CD4-positive, alpha-beta memory T cell (primary cell): Measurements from ENCODE around the gene OR2A1. TPM values are rescaled to one million over a fixed set of nuclear protein-coding genes. Genes with fewer than 3 reads are reported as not detected.
"Not testable (repeated sequence)": the region's sequence is repeated elsewhere in the genome, so short reads cannot be mapped to it uniquely, and the experiment has no call there.

ENCODE experiments used
- CTCF ChIA-PET: fragments of 350-600 bp; sonication (Branson Sonifier 250); formaldehyde crosslinking; loops from one replicate; lab custom pipeline; 2021; ENCODE audit warnings: inconsistent platforms; ENCODE audit not compliant: partially characterized antibody; lab: Charles Lee
- POLR2A ChIA-PET: fragments of 350-600 bp; sonication (Branson Sonifier 250); formaldehyde crosslinking; loops from one replicate; lab custom pipeline; 2021; ENCODE audit not compliant: partially characterized antibody; lab: Charles Lee
- DNase-seq, 5 donors: peaks; one replicate each; pipeline versions ENCODE4 v3.0.0 to v3.0.0-alpha.2; 2020 to 2022; ENCODE audit warnings: mixed read lengths in 1 of 5
- H3K27ac ChIP-seq: one replicate; pipeline ENCODE4 v1.7.0; 2013; ENCODE audit warnings: low read depth, low read length
- H3K27me3 ChIP-seq: 2 replicates; pipeline ENCODE4 v1.7.0; 2013; ENCODE audit warnings: mild to moderate bottlenecking, low read length, moderate library complexity; ENCODE audit not compliant: insufficient read depth
- H3K36me3 ChIP-seq: 2 replicates; pipeline ENCODE4 v1.7.0; 2013; ENCODE audit warnings: mild to moderate bottlenecking, low read length, moderate library complexity; ENCODE audit not compliant: insufficient read depth
- H3K4me1 ChIP-seq: 2 replicates; pipeline ENCODE4 v1.7.0; 2013; ENCODE audit warnings: mild to moderate bottlenecking, low read length, moderate library complexity; ENCODE audit not compliant: insufficient read depth
- H3K4me3 ChIP-seq, 2 donors: one replicate each; pipeline ENCODE4 v1.7.0; 2013; ENCODE audit warnings: low read length in 2 of 2, mild to moderate bottlenecking in 1 of 2
- H3K9me3 ChIP-seq, 2 donors: one replicate each; pipeline ENCODE4 v1.7.0; 2013; ENCODE audit warnings: low read length in 2 of 2, control low read depth in 1 of 2; ENCODE audit not compliant: control insufficient read depth in 1 of 2
- H3K27ac Mint-ChIP-seq, 7 donors: one replicate each; pipeline ENCODE4 v1.8.0; 2020 to 2021; ENCODE audit warnings: mixed read lengths in 7 of 7, mild to moderate bottlenecking in 6 of 7, inconsistent platforms in 3 of 7, moderate library complexity in 3 of 7
- H3K27me3 Mint-ChIP-seq, 2 donors: one replicate each; pipeline ENCODE4 v1.8.0; 2020 to 2021; ENCODE audit warnings: mixed read lengths in 2 of 2
- H3K36me3 Mint-ChIP-seq, 2 donors: one replicate each; pipeline ENCODE4 v1.8.0; 2020 to 2021; ENCODE audit warnings: mixed read lengths in 2 of 2, inconsistent platforms in 1 of 2, mild to moderate bottlenecking in 1 of 2
- H3K4me1 Mint-ChIP-seq, 4 donors: one replicate each; pipeline ENCODE4 v1.8.0; 2020 to 2021; ENCODE audit warnings: mixed read lengths in 4 of 4, mild to moderate bottlenecking in 1 of 4
- H3K4me3 Mint-ChIP-seq, 8 donors: one replicate each; pipeline ENCODE4 v1.8.0; 2020 to 2021; ENCODE audit warnings: mixed read lengths in 8 of 8, mild to moderate bottlenecking in 7 of 8, moderate library complexity in 6 of 8, inconsistent platforms in 3 of 8
- H3K9me3 Mint-ChIP-seq, 8 donors: one replicate each; pipeline ENCODE4 v1.8.0; 2020 to 2021; ENCODE audit warnings: mixed read lengths in 8 of 8, mild to moderate bottlenecking in 5 of 8, inconsistent platforms in 3 of 8, moderate library complexity in 1 of 8
- intact Hi-C: fragments of 100-400 bp; cut with micrococcal nuclease; formaldehyde crosslinking; loops from one replicate; pipeline ENCODE4 v1.15.1; 2023
- polyA plus RNA-seq, 2 donors: library from polyadenylated mRNA; unstranded; fragments of 300-500 nt; fragmentation: Illumina TruSeq; gene quantifications; one replicate each; pipeline ENCODE4 v1.2.3, GENCODE V29; 2021
- total RNA-seq, 2 experiments: library from RNA; stranded (reverse); gene quantifications; one replicate each; pipeline ENCODE4 v1.2.3, GENCODE V29; 2021

OR2A1 gene
- total and polyA plus RNA-seq, 4 experiments from 2014 or later: 0.59 TPM; not detected in 3

- not testable (repeated sequence) for H3K36me3 Mint-ChIP-seq
Measured at GRCh38 chr7:144356860-144357259, 44.6 kb downstream of the OR2A1 start.

GRCh38 chr7:144362061-144362460 lies 49.8 kb downstream of the OR2A1 start:
- H3K27ac Mint-ChIP-seq, intact Hi-C loops, H3K4me3 Mint-ChIP-seq, H3K9me3 Mint-ChIP-seq, CTCF ChIA-PET, H3K36me3 Mint-ChIP-seq, DNase-seq, H3K4me1 Mint-ChIP-seq, H3K27ac ChIP-seq, H3K4me3 ChIP-seq, H3K36me3 ChIP-seq, H3K9me3 ChIP-seq, H3K4me1 ChIP-seq, POLR2A ChIA-PET, H3K27me3 Mint-ChIP-seq, H3K27me3 ChIP-seq: not testable (repeated sequence)

More at GRCh38 chr7:144356860-144357259, 44.6 kb downstream of the OR2A1 start:
- H3K27me3 ChIP-seq, POLR2A ChIA-PET, DNase-seq, H3K27ac ChIP-seq, H3K4me1 ChIP-seq, H3K9me3 ChIP-seq, H3K36me3 ChIP-seq, CTCF ChIA-PET, H3K4me3 ChIP-seq, H3K27ac Mint-ChIP-seq, H3K9me3 Mint-ChIP-seq, H3K4me3 Mint-ChIP-seq, intact Hi-C loops, H3K27me3 Mint-ChIP-seq: not testable (repeated sequence)
- H3K4me1 Mint-ChIP-seq: peaks cover 6 to 19% (median 10%) of the 10 kb centered on the region in 4 donors

GRCh38 chr7:144365523-144365922 lies 53.3 kb downstream of the OR2A1 start:
- H3K9me3 ChIP-seq, H3K4me1 ChIP-seq, H3K4me3 ChIP-seq, H3K36me3 ChIP-seq, H3K27ac Mint-ChIP-seq, H3K27ac ChIP-seq, H3K27me3 Mint-ChIP-seq, H3K4me3 Mint-ChIP-seq, POLR2A ChIA-PET, CTCF ChIA-PET, DNase-seq, H3K4me1 Mint-ChIP-seq, H3K27me3 ChIP-seq, H3K36me3 Mint-ChIP-seq, H3K9me3 Mint-ChIP-seq, intact Hi-C loops: not testable (repeated sequence)

- H3K27ac ChIP-seq, POLR2A ChIA-PET, H3K36me3 ChIP-seq, H3K4me3 ChIP-seq, H3K9me3 Mint-ChIP-seq, CTCF ChIA-PET, H3K27me3 Mint-ChIP-seq, H3K36me3 Mint-ChIP-seq, H3K27ac Mint-ChIP-seq, H3K4me3 Mint-ChIP-seq, H3K4me1 Mint-ChIP-seq, H3K27me3 ChIP-seq, intact Hi-C loops, H3K4me1 ChIP-seq, DNase-seq, H3K9me3 ChIP-seq: not testable (repeated sequence)
Measured at GRCh38 chr7:144367250-144367649, 55.0 kb downstream of the OR2A1 start.

GRCh38 chr7:144369221-144369620 lies 57.0 kb downstream of the OR2A1 start:
- H3K36me3 ChIP-seq, H3K4me3 Mint-ChIP-seq, H3K9me3 ChIP-seq, H3K27me3 ChIP-seq, H3K36me3 Mint-ChIP-seq, POLR2A ChIA-PET, H3K27ac ChIP-seq, H3K4me3 ChIP-seq, CTCF ChIA-PET, H3K27me3 Mint-ChIP-seq, DNase-seq, H3K4me1 Mint-ChIP-seq, H3K4me1 ChIP-seq, H3K9me3 Mint-ChIP-seq, intact Hi-C loops, H3K27ac Mint-ChIP-seq: not testable (repeated sequence)

Other genes starting within 250 kb of the OR2A1 start
- gene OR2A25, start 242.6 kb upstream of the OR2A1 start, total RNA-seq: not detected
- gene OR2A25, start 242.6 kb upstream of the OR2A1 start, polyA plus RNA-seq: not detected
- not detected for gene OR2A12, start 226.1 kb upstream of the OR2A1 start, total RNA-seq
- gene OR2A12, start 226.1 kb upstream of the OR2A1 start, polyA plus RNA-seq: not detected
- gene OR2A2, start 202.8 kb upstream of the OR2A1 start, total RNA-seq: not detected
- gene OR2A2, start 202.8 kb upstream of the OR2A1 start, polyA plus RNA-seq: not detected
- gene OR2A14, start 189.2 kb upstream of the OR2A1 start, total RNA-seq: not detected
- not detected for gene OR2A14, start 189.2 kb upstream of the OR2A1 start, polyA plus RNA-seq
- 1 to 10 TPM; 5.0 to 5.4 TPM for gene CTAGE4, start 129.0 kb upstream of the OR2A1 start, total RNA-seq
- gene CTAGE4, start 129.0 kb upstream of the OR2A1 start, polyA plus RNA-seq: under 1 TPM in 1 of 2 donors, not detected in 1; 0.08 TPM
- 1 to 10 TPM; 4.8 to 5.2 TPM for gene ARHGEF35, start 116.6 kb upstream of the OR2A1 start, total RNA-seq
- 1 to 10 TPM; 2.0 to 2.8 TPM for gene ARHGEF35, start 116.6 kb upstream of the OR2A1 start, polyA plus RNA-seq
- gene OR2A42, start 72.8 kb upstream of the OR2A1 start, total RNA-seq: not detected
- gene OR2A42, start 72.8 kb upstream of the OR2A1 start, polyA plus RNA-seq: not detected
- 1 to 10 TPM; 3.9 to 4.0 TPM for gene OR2A7, start 47.6 kb upstream of the OR2A1 start, total RNA-seq
- gene OR2A7, start 47.6 kb upstream of the OR2A1 start, polyA plus RNA-seq: under 1 TPM in 1 of 2 donors, not detected in 1; 0.76 TPM
- gene CTAGE8, start 43.1 kb upstream of the OR2A1 start, total RNA-seq: under 1 TPM in 1 of 2 experiments, not detected in 1; 0.36 TPM
- under 1 TPM; 0.39 to 0.45 TPM for gene CTAGE8, start 43.1 kb upstream of the OR2A1 start, polyA plus RNA-seq
- 10 to 100 TPM in 1 of 2 experiments, 1 to 10 TPM in 1; 9.0 to 12.0 TPM for gene ARHGEF5, start 43.0 kb downstream of the OR2A1 start, total RNA-seq
- gene ARHGEF5, start 43.0 kb downstream of the OR2A1 start, polyA plus RNA-seq: 1 to 10 TPM in 1 of 2 donors, not detected in 1; 3.9 TPM
- gene NOBOX, start 91.3 kb downstream of the OR2A1 start, total RNA-seq: not detected
- not detected for gene NOBOX, start 91.3 kb downstream of the OR2A1 start, polyA plus RNA-seq